HL-60 (cell line): ENCODE results near the gene DNMT3L.
"Not testable (repeated sequence)": the region's sequence is repeated elsewhere in the genome, so short reads cannot be mapped to it uniquely, and the experiment has no call there.

Experiments used
- DNase-seq, 2 experiments: peaks; one replicate each; pipeline ENCODE4 v3.0.0-alpha.2; 2010 to 2020; ENCODE audit warnings: low read depth in 1 of 2, low spot score in 1 of 2
- H3K27ac ChIP-seq: fragments of 250-450 bp; sonication (Bioruptor Pico); replicated peaks from 2 replicates; pipeline ENCODE4 v1.5.1; 2020; ENCODE audit warnings: mild to moderate bottlenecking, moderate library complexity
- H3K27me3 ChIP-seq: fragments of 250-450 bp; sonication (Bioruptor Pico); 2 replicates; pipeline ENCODE4 v1.5.1; 2021; ENCODE audit warnings: mild to moderate bottlenecking, moderate library complexity; ENCODE audit not compliant: insufficient read depth, poor library complexity, severe bottlenecking
- H3K4me3 ChIP-seq: replicated peaks from 2 replicates; pipeline ENCODE4 v1.5.1; 2011; ENCODE audit warnings: mild to moderate bottlenecking, control low read depth, low read length; ENCODE audit not compliant: insufficient read depth

Gene DNMT3L

DNA sequence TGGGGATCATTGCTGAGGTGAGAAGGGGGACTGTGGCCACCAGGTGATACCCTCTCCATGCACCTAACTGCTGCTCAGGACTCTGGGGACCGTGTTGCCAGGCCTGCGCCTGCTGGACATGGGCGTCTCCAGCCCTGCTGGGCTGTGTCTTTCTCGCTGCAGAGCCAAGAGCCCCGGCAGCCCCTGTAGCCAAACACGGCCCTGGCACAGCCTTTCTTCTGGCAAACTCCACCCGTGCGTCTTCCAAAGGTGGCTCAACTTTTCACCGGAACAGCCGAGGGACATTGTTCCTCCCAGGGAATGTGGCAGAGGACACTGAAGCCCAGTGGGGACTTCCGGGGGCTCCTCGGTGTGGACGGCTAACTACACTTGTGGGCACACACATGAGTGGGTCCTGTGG, 33.6 kb downstream of the DNMT3L start:
- not testable (repeated sequence) for H3K27ac ChIP-seq, H3K27me3 ChIP-seq, DNase-seq, H3K4me3 ChIP-seq

DNA sequence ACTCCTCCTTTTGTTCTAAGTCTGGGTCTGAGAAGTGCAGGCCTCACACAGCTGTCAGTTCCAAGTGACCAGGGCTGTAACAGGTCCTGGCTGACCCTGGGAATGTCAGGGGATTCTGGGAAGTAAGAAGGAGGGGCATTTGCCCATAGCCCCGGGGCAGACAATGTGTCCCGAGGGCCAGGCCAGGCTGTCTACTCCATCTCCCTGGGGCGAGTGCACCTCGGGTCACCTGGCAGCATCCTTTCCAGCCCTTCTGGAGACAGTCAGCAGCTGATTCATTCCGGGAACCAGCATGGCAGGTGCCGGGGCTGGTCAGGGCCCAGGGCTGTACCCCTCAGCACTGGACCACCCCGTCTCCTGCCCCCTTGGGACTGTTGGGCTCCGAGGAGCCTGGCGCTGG, 34.1 kb downstream of the DNMT3L start:
- H3K27ac ChIP-seq, DNase-seq, H3K4me3 ChIP-seq, H3K27me3 ChIP-seq: not testable (repeated sequence)

DNA sequence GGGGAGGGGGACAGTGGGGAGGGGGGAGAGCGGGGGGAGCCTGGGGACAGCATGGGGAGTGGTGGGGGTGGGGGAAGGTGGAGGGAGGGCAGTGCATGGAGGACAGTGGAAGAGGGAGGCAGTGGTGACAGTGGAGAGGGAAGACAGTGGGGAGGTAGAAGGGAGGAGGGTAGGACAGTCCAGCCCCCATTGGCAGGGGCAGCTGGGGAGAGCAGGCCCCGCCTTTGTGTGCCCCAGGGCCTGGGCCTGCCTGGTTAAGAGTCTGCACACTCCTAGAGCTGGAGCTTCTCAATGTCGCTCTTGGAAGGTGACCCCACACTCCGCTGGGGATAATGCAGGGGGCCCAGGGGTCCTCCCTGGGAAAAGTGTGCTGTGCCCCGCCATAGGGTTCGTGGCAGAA, 36.1 kb downstream of the DNMT3L start:
- not testable (repeated sequence) for H3K27ac ChIP-seq, H3K27me3 ChIP-seq

DNA sequence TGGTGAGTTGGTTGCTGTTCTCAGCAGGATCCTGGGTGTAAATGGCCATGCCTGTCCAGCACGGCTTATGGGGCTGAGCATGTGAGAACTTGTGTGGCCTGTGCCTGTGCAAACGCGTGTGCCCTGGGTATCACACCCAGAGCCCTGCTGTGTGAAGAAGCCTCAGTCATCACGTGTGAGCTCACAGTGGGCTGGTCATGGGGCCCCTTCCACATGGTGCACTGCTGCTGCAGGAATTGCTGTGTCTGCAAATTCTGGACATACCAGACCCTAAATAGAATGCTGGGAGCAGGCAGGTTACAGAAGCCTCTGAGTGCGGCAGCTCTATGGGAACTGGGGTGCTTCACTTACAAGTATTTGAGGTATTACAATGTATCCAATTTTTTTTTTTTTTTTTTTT, 38.4 kb downstream of the DNMT3L start:
- not testable (repeated sequence) for H3K27ac ChIP-seq, H3K27me3 ChIP-seq, DNase-seq, H3K4me3 ChIP-seq

More for the DNA sequence above, 36.1 kb downstream of the DNMT3L start:
- not testable (repeated sequence) for DNase-seq, H3K4me3 ChIP-seq

DNA sequence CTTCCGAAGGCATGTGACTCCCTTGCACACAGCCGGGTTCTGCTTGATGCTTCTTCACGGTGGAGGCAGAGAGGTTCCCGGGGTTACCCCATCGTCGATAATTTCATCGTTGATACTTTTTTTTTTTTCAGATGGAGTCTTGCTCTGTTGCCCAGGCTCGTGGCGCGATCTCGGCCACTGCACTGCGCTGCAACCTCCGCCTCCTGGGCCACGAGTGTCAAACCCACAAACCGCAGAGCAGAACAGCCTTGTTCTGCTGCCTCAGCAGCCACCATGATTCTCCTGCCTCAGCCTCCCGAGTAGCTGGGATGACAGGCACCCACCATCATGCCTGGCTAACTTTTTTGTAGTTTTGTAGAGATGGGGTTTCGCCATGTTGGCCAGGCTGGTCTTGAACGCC, 41.0 kb downstream of the DNMT3L start:
- not testable (repeated sequence) for DNase-seq, H3K4me3 ChIP-seq, H3K27me3 ChIP-seq, H3K27ac ChIP-seq

DNA sequence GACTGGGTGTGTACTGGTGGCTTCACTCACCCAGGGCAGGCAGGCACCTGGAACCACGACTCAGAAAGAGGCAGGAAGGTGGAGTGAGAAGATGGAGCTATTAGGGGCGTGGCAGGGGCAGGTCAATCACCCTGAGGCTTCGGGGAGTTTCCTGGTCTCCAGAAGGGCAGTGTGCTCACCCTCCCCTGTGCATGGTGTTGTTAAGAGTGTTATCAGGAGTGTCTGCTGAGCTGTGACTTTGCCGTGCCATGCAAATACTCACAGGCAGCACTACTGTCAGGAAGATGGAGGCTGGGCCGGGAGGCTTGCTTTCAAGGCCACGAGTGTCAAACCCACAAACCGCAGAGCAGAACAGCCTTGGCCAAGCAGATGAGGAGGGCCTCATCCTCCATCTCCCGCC, 43.2 kb downstream of the DNMT3L start:
- not testable (repeated sequence) for H3K27me3 ChIP-seq, H3K4me3 ChIP-seq, H3K27ac ChIP-seq, DNase-seq

DNA sequence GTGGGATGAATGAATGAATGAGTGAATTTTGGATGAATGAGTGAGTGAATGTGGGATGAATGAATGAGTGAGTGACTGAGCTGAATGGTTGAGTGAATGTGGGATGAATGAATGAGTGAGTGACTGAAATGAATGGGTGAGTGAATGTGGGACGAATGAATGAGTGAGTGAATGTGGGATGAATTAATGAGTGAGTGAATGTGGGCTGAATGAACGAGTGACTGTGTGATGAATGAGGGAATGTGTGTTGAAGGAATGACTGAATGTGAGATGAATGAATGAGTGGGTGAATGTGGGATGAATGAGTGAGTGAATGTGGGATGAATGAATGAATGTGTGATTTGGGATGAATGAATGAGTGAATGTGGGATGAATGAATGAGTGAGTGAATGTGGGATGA, 49.7 kb downstream of the DNMT3L start:
- not testable (repeated sequence) for DNase-seq, H3K4me3 ChIP-seq, H3K27ac ChIP-seq, H3K27me3 ChIP-seq

DNA sequence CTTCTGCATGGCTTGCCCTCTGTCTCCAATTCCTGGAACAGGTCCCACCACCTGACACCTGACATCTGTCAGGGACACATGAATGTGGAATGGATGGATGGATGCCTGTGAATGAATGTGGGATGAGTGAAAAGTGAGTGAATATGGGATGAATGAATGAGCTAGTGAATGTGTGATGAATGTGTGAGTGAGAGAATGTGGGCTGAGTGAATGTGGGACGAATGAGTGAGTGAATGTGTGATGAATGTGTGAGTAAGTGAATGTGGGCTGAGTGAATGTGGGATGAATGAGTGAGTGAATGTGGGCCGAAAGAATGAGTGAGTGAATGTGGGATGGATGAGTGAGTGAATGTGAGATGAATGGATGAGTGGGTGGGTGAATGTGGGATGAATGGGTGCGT, 50.1 kb downstream of the DNMT3L start:
- H3K4me3 ChIP-seq, DNase-seq, H3K27ac ChIP-seq, H3K27me3 ChIP-seq: not testable (repeated sequence)

DNA sequence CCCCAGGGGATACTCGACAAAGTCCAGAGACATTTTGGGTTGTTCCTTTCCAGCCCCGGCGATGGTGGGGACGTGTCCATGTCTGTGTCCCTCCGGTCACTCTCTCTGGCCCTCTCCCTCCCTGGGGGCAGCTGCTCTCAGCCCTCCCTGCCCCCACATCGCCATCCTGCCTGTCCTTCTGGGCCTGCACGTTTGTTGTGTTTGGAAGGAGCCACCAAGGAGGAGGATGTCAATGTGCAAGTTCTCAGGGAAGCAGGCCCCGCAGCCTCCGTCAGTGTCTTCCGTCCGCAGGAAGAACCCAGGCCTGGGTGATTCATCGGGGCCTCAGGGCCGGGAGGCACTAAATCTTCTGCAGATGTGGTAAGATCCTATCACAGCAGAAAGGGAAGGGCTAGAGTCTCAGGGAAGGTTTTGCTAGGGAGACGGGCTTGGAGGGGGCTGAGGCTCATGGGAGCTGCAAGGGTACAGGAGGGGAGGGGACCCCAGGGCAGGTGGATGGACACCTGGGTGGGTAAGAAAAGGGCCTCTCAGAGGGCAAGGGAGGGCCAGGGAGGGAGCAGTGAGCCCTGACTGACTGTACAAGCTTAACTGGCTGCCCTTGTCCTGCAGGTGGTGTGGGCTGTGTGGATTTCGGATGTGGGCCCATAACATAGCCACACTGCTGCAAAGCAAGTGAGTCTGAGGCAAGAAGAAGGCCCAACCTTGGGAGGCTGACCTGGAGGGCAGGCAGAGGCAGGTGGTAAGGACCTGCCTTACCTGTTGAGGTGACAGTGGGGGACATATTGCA, 53.6 kb downstream of the DNMT3L start:
- peak in 1 of 2 experiments; percentile 4 for DNase-seq
- H3K27ac ChIP-seq, H3K27me3 ChIP-seq, H3K4me3 ChIP-seq: not testable (repeated sequence)

DNA sequence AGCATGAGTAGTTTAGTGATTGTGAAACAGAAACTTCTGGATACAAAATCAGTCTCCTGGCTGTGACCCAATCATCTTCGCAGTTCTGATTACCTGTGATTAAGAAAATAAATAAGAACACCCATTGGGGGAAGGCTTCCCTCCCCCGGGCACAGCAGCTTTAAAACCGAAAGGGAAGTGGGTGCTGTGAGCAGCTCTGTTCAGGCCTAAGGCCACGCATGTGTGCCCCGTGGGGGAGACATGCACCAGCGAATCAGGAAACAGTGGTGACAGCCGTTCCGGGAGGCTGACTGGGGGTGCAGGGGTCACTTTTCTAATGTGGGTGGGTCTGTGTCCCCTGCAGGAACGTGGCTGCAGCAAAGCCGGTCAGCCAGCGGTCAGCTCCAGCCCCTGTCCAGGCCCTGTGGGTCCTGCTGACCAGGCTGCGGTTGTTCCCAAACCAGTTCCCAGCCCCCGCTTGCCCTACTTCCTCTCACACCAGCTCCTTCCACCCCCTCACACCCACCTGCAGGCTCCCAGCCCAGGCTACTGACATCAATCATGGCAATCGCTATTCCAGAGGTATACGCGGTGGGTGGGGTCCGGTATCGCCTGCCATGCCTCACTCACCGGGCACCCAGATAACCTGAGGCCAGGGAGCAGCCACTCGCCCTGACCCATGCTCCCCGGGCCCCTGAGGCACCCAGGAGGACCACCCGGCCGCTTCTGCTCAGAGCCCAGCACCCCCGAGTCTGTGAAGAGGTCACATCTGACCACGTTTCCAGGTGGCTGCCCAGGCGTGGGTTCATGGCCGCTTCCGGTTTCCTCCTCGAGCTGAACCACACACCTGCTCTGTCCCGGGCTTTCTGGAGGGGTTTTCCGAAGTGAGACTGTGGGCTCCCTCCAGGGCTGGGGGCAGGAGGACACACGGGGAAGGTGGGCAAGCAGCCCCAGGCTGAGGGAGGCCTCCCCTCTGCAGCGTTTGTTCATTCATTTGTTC, 54.7 kb downstream of the DNMT3L start:
- not testable (repeated sequence) for H3K27me3 ChIP-seq, H3K4me3 ChIP-seq, H3K27ac ChIP-seq, DNase-seq

DNA sequence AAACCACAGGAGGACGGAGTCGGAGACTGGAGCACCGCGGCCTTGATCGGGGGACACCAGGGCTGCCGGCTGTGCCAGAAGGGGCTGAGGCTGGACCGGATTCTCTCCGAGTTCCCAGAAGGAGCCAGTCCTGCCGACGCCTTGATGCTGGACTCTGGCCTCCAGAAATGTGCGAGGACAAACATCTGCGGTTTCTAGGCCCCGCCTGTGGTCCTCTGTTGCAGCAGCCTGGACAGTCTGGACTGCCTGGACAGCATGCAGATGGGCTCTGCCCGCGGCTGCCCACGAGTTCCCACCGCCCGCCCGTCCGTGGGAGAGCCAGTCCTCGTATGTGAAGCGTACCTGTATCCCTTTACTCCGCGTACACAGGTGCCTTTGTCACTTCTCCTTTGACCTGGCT, 55.5 kb downstream of the DNMT3L start:
- not testable (repeated sequence) for H3K27me3 ChIP-seq, H3K27ac ChIP-seq, DNase-seq, H3K4me3 ChIP-seq

DNA sequence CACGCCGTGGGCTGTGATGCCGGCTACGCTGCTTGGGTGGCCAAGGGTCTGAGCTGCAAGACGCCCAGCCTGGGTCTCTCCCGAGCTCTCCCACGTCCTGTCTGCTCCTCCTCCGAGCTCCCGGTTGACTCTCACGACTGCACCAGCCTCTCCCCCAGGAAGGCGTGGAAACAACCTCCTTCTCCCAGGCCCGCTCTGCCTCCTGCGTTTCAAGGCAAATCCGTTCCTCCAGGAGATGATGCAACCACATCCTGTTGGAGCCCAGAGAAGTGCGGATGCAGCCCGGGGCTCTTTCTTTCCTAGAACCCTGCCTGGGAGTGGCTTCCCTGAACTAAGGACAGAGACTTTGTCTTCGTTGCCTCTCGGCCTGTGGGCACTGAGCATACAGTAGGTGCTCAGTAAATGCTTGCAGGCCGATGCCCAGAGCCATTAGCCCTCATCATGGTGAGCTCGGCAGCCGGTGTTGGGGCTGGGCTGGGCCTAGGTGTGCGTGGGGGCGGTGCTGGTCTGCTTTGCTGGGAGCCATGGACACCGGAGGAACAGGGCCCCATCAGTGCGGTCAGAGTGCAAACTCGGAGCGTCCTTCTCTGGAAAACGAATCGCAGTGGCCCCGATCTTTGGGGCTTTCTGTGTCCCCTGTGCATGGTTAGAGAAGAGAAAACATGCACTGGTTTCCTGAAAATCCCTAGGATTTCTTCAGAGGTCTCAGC, 59.0 kb downstream of the DNMT3L start:
- not testable (repeated sequence) for H3K4me3 ChIP-seq, H3K27ac ChIP-seq, H3K27me3 ChIP-seq, DNase-seq

DNA sequence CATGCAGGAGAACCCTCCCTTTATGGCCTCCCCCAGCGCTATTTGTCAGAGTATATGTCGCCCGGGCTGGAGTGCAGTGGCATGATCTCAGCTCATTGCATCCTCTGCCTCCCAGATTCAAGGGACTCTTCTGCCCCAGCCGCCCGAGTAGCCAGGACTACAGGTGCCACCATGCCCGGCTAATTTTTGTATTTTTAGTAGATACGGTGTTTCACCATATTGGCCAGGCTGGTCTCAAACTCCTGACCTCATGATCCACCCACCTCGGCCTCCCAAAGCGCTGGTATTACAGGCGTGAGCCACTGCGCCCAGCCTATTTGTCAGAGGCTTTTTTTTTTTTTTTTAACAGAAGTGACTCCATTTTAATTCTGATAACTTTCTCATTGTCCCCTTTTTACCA, 61.7 kb downstream of the DNMT3L start:
- not testable (repeated sequence) for H3K27ac ChIP-seq, DNase-seq

More for the DNA sequence above, 61.7 kb downstream of the DNMT3L start:
- not testable (repeated sequence) for H3K4me3 ChIP-seq, H3K27me3 ChIP-seq
